Measurements from ENCODE around the gene WDPCP. TPM values are rescaled to one million over a fixed set of nuclear protein-coding genes. Genes with fewer than 3 reads are reported as not detected.

The WDPCP gene
- polyA plus RNA-seq, 2 of the 4 experiments (the other 2 are of a cell fraction), result 3.0 to 7.6 TPM

GRCh38 chr2:63596401-63596883 lies 8.2 kb upstream of the WDPCP start (continued):
- TF ChIP-seq MAZ (IDR thresholded peaks at IDR 0.05; ENCODE audit: borderline replicate concordance, low read depth, low read length) (no peak), FOSL2 (IDR thresholded peaks at IDR 0.05) (no peak), FOSL2 (CRISPR knock-in tag; IDR thresholded peaks at IDR 0.05) (no peak)

- 95% methylated on average over 3 of the region's 3 CpGs for WGBS (ENCODE audit: missing lambda C conversion rate)
- ChIA-PET POLR2A (no interaction called here), CTCF (interaction anchor here (0.9 kb wide), 1 partner anchor 104 kb away, joined by 3 read pairs; no protein-coding TSS in a partner anchor)
- H3K9me3 ChIP-seq, result no peaks in the 10 kb centered on the region
- ATAC-seq, result peak; percentile 50 to 62; a peak in 2 of 6 replicates
- H3K4me2 ChIP-seq, result no peak overlapping the region
- no peak overlapping the region for H3K27ac ChIP-seq
- peak in 1 of 2 experiments; percentile 32 for DNase-seq (ENCODE audit: low read depth in 1 of 2, low spot score in 1 of 2)
- H3K4me1 ChIP-seq, result peaks cover 16% of the 10 kb centered on the region
- no peak for FAIRE-seq
- TF ChIP-seq CBX2 (IDR thresholded peaks at IDR 0.05; ENCODE audit: borderline replicate concordance, low read depth) (no peak), ESRRA (IDR thresholded peaks at IDR 0.05; ENCODE audit: borderline replicate concordance, low read length) (no peak), MAFK (IDR thresholded peaks at IDR 0.05; ENCODE audit: partially characterized antibody) (no peak), RCOR1 (IDR thresholded peaks at IDR 0.05; ENCODE audit: low read depth, low read length) (no peak), POLR2A (IDR thresholded peaks at IDR 0.05; ENCODE audit: low read length) (no peak), RAD21 (conservative IDR thresholded peaks at IDR 0.05 in 1 of 2, IDR thresholded peaks at IDR 0.05 in 1 of 2) (no peak), SMC3 (IDR thresholded peaks at IDR 0.05) (no peak)
- H3K4me3 ChIP-seq, result no peak overlapping the region
These were observed 6.4 kb upstream of the WDPCP start for GRCh38 chr2:63594660-63595059.

GRCh38 chr2:63591566-63592175 lies 3.4 kb upstream of the WDPCP start:
- Histone ChIP-seq H3K4me1 (peaks cover 24% of the 10 kb centered on the region), H3K4me2 (no peak overlapping the region), H3K4me3 (no peak overlapping the region), H3K27ac (no peak overlapping the region), H3K9me3 (no peaks in the 10 kb centered on the region)
- no peak for TF ChIP-seq RARB (CRISPR knock-in tag; IDR thresholded peaks at IDR 0.05)
- no peak for TF ChIP-seq HEYL (CRISPR knock-in tag; IDR thresholded peaks at IDR 0.05)
- no peak for TF ChIP-seq MYC (IDR thresholded peaks at IDR 0.05; ENCODE audit: borderline replicate concordance, low read length)
- no peak for TF ChIP-seq BCL3 (IDR thresholded peaks at IDR 0.05)
- TF ChIP-seq HMGXB4 (CRISPR knock-in tag; IDR thresholded peaks at IDR 0.05; ENCODE audit: borderline replicate concordance), result no peak
- TF ChIP-seq SREBF2 (IDR thresholded peaks at IDR 0.05), result no peak
- TF ChIP-seq PBX3 (IDR thresholded peaks at IDR 0.05), result no peak
- no peak for TF ChIP-seq POLR2A (IDR thresholded peaks at IDR 0.05; ENCODE audit: low read length)
- TF ChIP-seq KDM5A (IDR thresholded peaks at IDR 0.05), result no peak
- no peak for TF ChIP-seq RFX5 (IDR thresholded peaks at IDR 0.05)
- TF ChIP-seq JUN (IDR thresholded peaks at IDR 0.05), result no peak
- no peak for TF ChIP-seq HOXB5 (CRISPR knock-in tag; IDR thresholded peaks at IDR 0.05)
- no peak for TF ChIP-seq RCOR1 (IDR thresholded peaks at IDR 0.05; ENCODE audit: low read depth, low read length)
- DNase-seq (ENCODE audit: low read depth in 1 of 2, low spot score in 1 of 2) (no peak), FAIRE-seq (no peak), ATAC-seq (no peak)
- POLR2A ChIA-PET, result no interaction called here
- WGBS (ENCODE audit: missing lambda C conversion rate), result 94% methylated on average over 3 of the region's 3 CpGs
- CTCF ChIA-PET, result no interaction called here

All from A549 (cell line).